ENCODE data around the gene TRIM26. TPM values are rescaled to one million over a fixed set of nuclear protein-coding genes. Genes with fewer than 3 reads are reported as not detected.

TRIM26 gene
- polyA plus RNA-seq, 4 donors: 47.7 to 57.6 (median 52.8) TPM

GRCh38 chr6:30151580-30151979 lies 61.6 kb downstream of the TRIM26 start:
- Histone ChIP-seq H3K4me3 (ENCODE audit: low read depth in 1 of 3, low read length in 3 of 3) (no peak overlapping the region), H3K4me1 (ENCODE audit: control insufficient read depth in 3 of 3, insufficient read depth in 2 of 3, low read depth in 1 of 3, low read length in 2 of 3) (peaks cover 8 to 50% (median 13%) of the 10 kb centered on the region in 3 donors), H3K27me3 (ENCODE audit: control insufficient read depth in 3 of 3, insufficient read depth in 3 of 3, low read length in 3 of 3) (no peaks in the 10 kb centered on the region), H3K36me3 (ENCODE audit: control insufficient read depth in 3 of 3, insufficient read depth in 2 of 3, low read depth in 1 of 3, low read length in 3 of 3) (peaks cover 0 to 12% (median 2%) of the 10 kb centered on the region in 3 donors), H3K27ac (ENCODE audit: low read depth in 1 of 3, low read length in 2 of 3) (peak overlapping the region in 1 of 3 donors; percentile 14), H3K9me3 (ENCODE audit: control insufficient read depth in 2 of 2, insufficient read depth in 1 of 2, low read depth in 1 of 2, low read length in 1 of 2) (no peaks in the 10 kb centered on the region)
- WGBS, 3 donors: 45 to 59% (median 52%) methylated on average over 3 of the region's 3 CpGs
- DNase-seq (no peak), FAIRE-seq (no peak)

GRCh38 chr6:30150671-30151395 lies 62.4 kb downstream of the TRIM26 start:
- WGBS, 3 donors: 78 to 83% (median 79%) methylated on average over 10 of the region's 10 CpGs
- DNase-seq (peak in 1 of 2 donors; percentile 40), FAIRE-seq (no peak)

DNA sequence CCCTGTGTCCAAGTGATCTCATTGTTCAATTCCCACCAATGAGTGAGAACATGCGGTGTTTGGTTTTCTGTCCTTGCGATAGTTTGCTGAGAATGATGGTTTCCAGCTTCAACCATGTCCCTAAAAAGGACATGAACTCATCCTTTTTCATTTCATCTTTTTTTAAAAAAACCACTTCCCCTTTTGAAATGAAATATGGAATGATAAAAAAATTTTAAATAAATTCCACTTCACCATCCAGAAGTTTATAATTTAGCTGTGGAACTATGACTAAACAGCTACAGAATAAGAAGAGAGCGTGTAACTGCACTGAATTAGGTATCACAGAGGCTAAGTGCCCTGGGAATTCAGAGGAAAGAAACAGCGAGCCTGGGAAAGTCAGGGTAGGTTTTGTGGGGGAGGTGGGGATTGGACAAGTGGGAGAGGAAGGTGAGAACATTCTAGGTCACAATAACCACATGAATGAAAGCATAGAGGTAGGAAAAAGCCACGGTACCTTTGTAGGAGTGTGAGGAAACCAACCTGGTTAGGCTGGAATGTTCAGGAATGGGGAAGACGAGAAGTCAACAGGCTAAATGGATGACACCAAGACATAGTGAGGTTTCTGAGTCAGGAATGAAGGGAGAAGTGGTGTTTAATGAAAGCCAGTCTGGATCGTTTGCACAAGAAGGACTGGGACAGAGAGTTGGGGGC lies 63.2 kb downstream of the TRIM26 start:
- Histone ChIP-seq H3K27ac (ENCODE audit: low read depth in 1 of 3, low read length in 2 of 3) (no peak overlapping the region), H3K36me3 (ENCODE audit: control insufficient read depth in 3 of 3, insufficient read depth in 2 of 3, low read depth in 1 of 3, low read length in 3 of 3) (peaks cover 0 to 17% (median 2%) of the 10 kb centered on the region in 3 donors), H3K27me3 (ENCODE audit: control insufficient read depth in 3 of 3, insufficient read depth in 3 of 3, low read length in 3 of 3) (no peaks in the 10 kb centered on the region), H3K4me1 (ENCODE audit: control insufficient read depth in 3 of 3, insufficient read depth in 2 of 3, low read depth in 1 of 3, low read length in 2 of 3) (peaks cover 10 to 44% (median 11%) of the 10 kb centered on the region in 3 donors), H3K4me3 (ENCODE audit: low read depth in 1 of 3, low read length in 3 of 3) (no peak overlapping the region), H3K9me3 (ENCODE audit: control insufficient read depth in 2 of 2, insufficient read depth in 1 of 2, low read depth in 1 of 2, low read length in 1 of 2) (no peaks in the 10 kb centered on the region)
- DNase-seq (no peak), FAIRE-seq (no peak)
- 72 to 89% (median 78%) methylated on average over 7 of the region's 7 CpGs for WGBS, 3 donors

More at GRCh38 chr6:30150671-30151395, 62.4 kb downstream of the TRIM26 start:
- Histone ChIP-seq H3K27me3 (ENCODE audit: control insufficient read depth in 3 of 3, insufficient read depth in 3 of 3, low read length in 3 of 3) (no peaks in the 10 kb centered on the region), H3K9me3 (ENCODE audit: control insufficient read depth in 2 of 2, insufficient read depth in 1 of 2, low read depth in 1 of 2, low read length in 1 of 2) (no peaks in the 10 kb centered on the region), H3K4me3 (ENCODE audit: low read depth in 1 of 3, low read length in 3 of 3) (no peak overlapping the region), H3K36me3 (ENCODE audit: control insufficient read depth in 3 of 3, insufficient read depth in 2 of 3, low read depth in 1 of 3, low read length in 3 of 3) (peaks cover 0 to 15% (median 2%) of the 10 kb centered on the region in 3 donors), H3K27ac (ENCODE audit: low read depth in 1 of 3, low read length in 2 of 3) (no peak overlapping the region), H3K4me1 (ENCODE audit: control insufficient read depth in 3 of 3, insufficient read depth in 2 of 3, low read depth in 1 of 3, low read length in 2 of 3) (peaks cover 7 to 45% (median 12%) of the 10 kb centered on the region in 3 donors)

DNA sequence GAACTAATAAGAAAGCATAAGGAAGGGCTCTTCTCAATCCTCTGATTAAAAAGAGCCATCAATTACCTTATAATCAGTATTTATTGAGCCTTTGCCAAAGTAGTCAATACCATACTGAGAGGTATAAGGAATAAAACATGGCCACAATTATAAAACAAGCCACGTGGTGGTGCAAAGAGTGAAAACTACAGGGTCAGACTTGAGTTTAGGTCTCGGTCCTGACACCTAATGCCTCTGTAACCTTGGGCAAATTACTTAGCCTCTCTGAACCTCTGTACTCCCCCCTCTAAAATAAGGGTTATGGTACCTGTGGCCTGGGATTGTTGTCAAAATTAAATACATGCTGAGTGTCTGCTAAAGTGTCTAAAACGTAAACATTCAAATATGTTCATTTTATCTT lies 64.0 kb downstream of the TRIM26 start:
- DNase-seq (no peak), FAIRE-seq (no peak)
- peaks cover 0 to 17% (median 2%) of the 10 kb centered on the region in 3 donors for H3K36me3 ChIP-seq (ENCODE audit: control insufficient read depth in 3 of 3, insufficient read depth in 2 of 3, low read depth in 1 of 3, low read length in 3 of 3)
- WGBS, 3 donors: 47 to 61% (median 49%) methylated on average over 3 of the region's 3 CpGs
- peaks cover 10 to 45% (median 10%) of the 10 kb centered on the region in 3 donors for H3K4me1 ChIP-seq (ENCODE audit: control insufficient read depth in 3 of 3, insufficient read depth in 2 of 3, low read depth in 1 of 3, low read length in 2 of 3)
- no peak overlapping the region for H3K27ac ChIP-seq (ENCODE audit: low read depth in 1 of 3, low read length in 2 of 3)
- no peaks in the 10 kb centered on the region for H3K9me3 ChIP-seq (ENCODE audit: control insufficient read depth in 2 of 2, insufficient read depth in 1 of 2, low read depth in 1 of 2, low read length in 1 of 2)
- peaks cover 0 to under 1% (median 0%) of the 10 kb centered on the region in 3 donors for H3K27me3 ChIP-seq (ENCODE audit: control insufficient read depth in 3 of 3, insufficient read depth in 3 of 3, low read length in 3 of 3)
- H3K4me3 ChIP-seq (ENCODE audit: low read depth in 1 of 3, low read length in 3 of 3): no peak overlapping the region

DNA sequence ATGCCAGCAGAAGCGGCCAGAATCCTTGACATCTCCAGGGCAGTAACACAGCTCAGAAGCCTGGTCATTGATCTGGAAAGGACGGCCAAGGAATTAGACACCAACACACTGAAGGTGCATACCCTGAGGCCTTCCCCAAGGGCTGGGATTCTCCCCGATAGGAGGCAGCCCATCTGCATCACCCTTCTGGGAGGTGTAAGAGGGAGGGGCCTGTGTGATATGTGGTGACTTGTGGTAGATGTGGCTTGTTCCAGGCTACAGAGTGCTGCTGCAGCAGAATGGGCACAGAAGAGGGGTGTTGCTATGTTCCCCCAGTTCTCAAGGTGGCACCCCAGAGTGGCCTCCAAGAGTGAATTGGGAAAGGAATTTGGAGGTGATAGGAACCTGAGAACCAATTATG lies 66.1 kb downstream of the TRIM26 start:
- Histone ChIP-seq H3K27ac (ENCODE audit: low read depth in 1 of 3, low read length in 2 of 3) (no peak overlapping the region), H3K36me3 (ENCODE audit: control insufficient read depth in 3 of 3, insufficient read depth in 2 of 3, low read depth in 1 of 3, low read length in 3 of 3) (peaks cover 0 to 12% (median 2%) of the 10 kb centered on the region in 3 donors), H3K4me3 (ENCODE audit: low read depth in 1 of 3, low read length in 3 of 3) (no peak overlapping the region), H3K4me1 (ENCODE audit: control insufficient read depth in 3 of 3, insufficient read depth in 2 of 3, low read depth in 1 of 3, low read length in 2 of 3) (peaks cover 1 to 28% (median 7%) of the 10 kb centered on the region in 3 donors), H3K9me3 (ENCODE audit: control insufficient read depth in 2 of 2, insufficient read depth in 1 of 2, low read depth in 1 of 2, low read length in 1 of 2) (no peaks in the 10 kb centered on the region), H3K27me3 (ENCODE audit: control insufficient read depth in 3 of 3, insufficient read depth in 3 of 3, low read length in 3 of 3) (peaks cover 0 to 4% (median 0%) of the 10 kb centered on the region in 3 donors)
- FAIRE-seq: no peak
- 67 to 82% (median 77%) methylated on average over 3 of the region's 3 CpGs for WGBS, 3 donors
- DNase-seq: no peak

DNA sequence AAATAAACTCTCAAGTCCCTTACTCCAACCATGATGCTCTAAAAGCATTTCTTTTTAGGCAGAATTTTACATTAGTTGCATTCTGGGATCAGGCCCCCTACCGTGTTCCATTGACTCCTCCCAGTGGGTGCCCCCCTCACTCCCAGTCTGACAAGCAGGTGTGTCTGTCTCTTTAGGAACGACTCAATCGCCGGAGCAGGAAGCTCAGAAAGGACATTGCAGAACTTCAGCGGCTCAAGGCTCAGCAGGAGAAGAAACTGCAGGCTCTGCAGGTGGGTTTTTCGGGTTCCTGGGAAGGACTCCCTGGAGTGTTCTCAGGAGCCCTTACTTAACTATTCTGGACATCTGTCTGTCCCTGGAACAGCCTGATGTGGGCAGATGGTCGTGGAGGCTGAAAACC lies 67.4 kb downstream of the TRIM26 start:
- Histone ChIP-seq H3K36me3 (ENCODE audit: control insufficient read depth in 3 of 3, insufficient read depth in 2 of 3, low read depth in 1 of 3, low read length in 3 of 3) (peaks cover 0 to 12% (median 2%) of the 10 kb centered on the region in 3 donors), H3K4me1 (ENCODE audit: control insufficient read depth in 3 of 3, insufficient read depth in 2 of 3, low read depth in 1 of 3, low read length in 2 of 3) (peaks cover 1 to 17% (median 4%) of the 10 kb centered on the region in 3 donors), H3K4me3 (ENCODE audit: low read depth in 1 of 3, low read length in 3 of 3) (no peak overlapping the region), H3K27ac (ENCODE audit: low read depth in 1 of 3, low read length in 2 of 3) (no peak overlapping the region), H3K9me3 (ENCODE audit: control insufficient read depth in 2 of 2, insufficient read depth in 1 of 2, low read depth in 1 of 2, low read length in 1 of 2) (no peaks in the 10 kb centered on the region), H3K27me3 (ENCODE audit: control insufficient read depth in 3 of 3, insufficient read depth in 3 of 3, low read length in 3 of 3) (peaks cover 0 to 8% (median 0%) of the 10 kb centered on the region in 3 donors)
- FAIRE-seq (no peak), DNase-seq (no peak)
- WGBS, 3 donors: 66 to 80% (median 73%) methylated on average over 7 of the region's 7 CpGs

DNA sequence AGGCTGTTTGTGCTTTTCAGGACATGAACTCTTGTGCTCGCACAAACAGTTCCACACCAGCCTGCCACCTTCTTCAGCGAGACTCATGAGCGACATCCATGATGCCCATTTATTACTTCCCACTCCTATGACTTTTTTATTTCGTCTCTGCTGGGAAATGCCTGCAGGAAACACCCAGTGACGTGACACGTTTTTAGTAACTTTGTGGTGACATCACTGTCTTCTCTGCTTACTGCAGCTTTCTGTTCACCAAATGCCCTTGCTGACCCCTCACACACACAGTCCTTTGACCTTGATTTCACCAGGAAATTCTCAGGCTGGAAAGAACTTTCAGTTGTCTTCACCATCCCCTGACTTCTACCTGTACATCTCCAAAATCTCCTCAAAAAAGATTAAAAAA lies 68.4 kb downstream of the TRIM26 start:
- Histone ChIP-seq H3K27me3 (ENCODE audit: control insufficient read depth in 3 of 3, insufficient read depth in 3 of 3, low read length in 3 of 3) (peaks cover 0 to 8% (median 0%) of the 10 kb centered on the region in 3 donors), H3K9me3 (ENCODE audit: control insufficient read depth in 2 of 2, insufficient read depth in 1 of 2, low read depth in 1 of 2, low read length in 1 of 2) (no peaks in the 10 kb centered on the region), H3K36me3 (ENCODE audit: control insufficient read depth in 3 of 3, insufficient read depth in 2 of 3, low read depth in 1 of 3, low read length in 3 of 3) (peaks cover 0 to 12% (median 2%) of the 10 kb centered on the region in 3 donors), H3K4me1 (ENCODE audit: control insufficient read depth in 3 of 3, insufficient read depth in 2 of 3, low read depth in 1 of 3, low read length in 2 of 3) (peaks cover 1 to 17% (median 4%) of the 10 kb centered on the region in 3 donors), H3K27ac (ENCODE audit: low read depth in 1 of 3, low read length in 2 of 3) (peak overlapping the region in 1 of 3 donors; percentile 81), H3K4me3 (ENCODE audit: low read depth in 1 of 3, low read length in 3 of 3) (no peak overlapping the region)
- WGBS, 3 donors: 49 to 64% (median 63%) methylated on average over 6 of the region's 6 CpGs
- peak in 1 of 2 donors; percentile 48 for DNase-seq
- FAIRE-seq: no peak

DNA sequence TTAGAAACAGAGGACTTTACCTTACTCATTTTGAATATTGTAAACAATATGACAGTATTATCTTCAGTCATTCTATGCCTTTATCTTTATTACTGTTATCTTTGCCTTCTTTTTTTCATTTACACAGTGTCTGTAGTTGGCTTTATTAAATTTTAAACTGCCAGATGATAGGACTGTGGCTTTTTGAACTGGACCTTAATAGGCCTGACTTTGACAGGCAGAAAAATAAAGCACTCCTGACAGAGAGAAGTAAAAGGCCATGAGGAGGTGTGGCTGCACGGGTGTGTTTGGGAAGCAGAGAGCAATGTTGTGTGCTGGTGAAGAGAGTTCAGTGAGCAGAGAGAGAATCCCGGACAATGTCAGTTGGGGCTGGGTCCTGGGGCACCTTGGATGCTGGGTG lies 69.4 kb downstream of the TRIM26 start:
- H3K27ac ChIP-seq (ENCODE audit: low read depth in 1 of 3, low read length in 2 of 3): peak overlapping the region in 1 of 3 donors; percentile 81
- no peaks in the 10 kb centered on the region for H3K9me3 ChIP-seq (ENCODE audit: control insufficient read depth in 2 of 2, insufficient read depth in 1 of 2, low read depth in 1 of 2, low read length in 1 of 2)
- FAIRE-seq (no peak), DNase-seq (peak; percentile 71 to 90)
- WGBS, 3 donors: 16 to 52% (median 18%) methylated on average over 2 of the region's 2 CpGs
- H3K27me3 ChIP-seq (ENCODE audit: control insufficient read depth in 3 of 3, insufficient read depth in 3 of 3, low read length in 3 of 3): peaks cover 0 to 8% (median 0%) of the 10 kb centered on the region in 3 donors
- H3K36me3 ChIP-seq (ENCODE audit: control insufficient read depth in 3 of 3, insufficient read depth in 2 of 3, low read depth in 1 of 3, low read length in 3 of 3): peaks cover 0 to 12% (median 2%) of the 10 kb centered on the region in 3 donors
- H3K4me3 ChIP-seq (ENCODE audit: low read depth in 1 of 3, low read length in 3 of 3): no peak overlapping the region
- peaks cover 1 to 18% (median 4%) of the 10 kb centered on the region in 3 donors for H3K4me1 ChIP-seq (ENCODE audit: control insufficient read depth in 3 of 3, insufficient read depth in 2 of 3, low read depth in 1 of 3, low read length in 2 of 3)

Measured in small intestine (tissue), 7 donors.